Measurements from ENCODE around the gene TRIM10.

TRIM10 gene

GRCh38 chr6:30180145-30180544 is 19.1 kb upstream of the TRIM10 start:
- TF ChIP-seq CTCF (IDR thresholded peaks at IDR 0.05; ENCODE audit: low read depth, low read length), result no peak
- peaks cover 11% of the 10 kb centered on the region for H3K27me3 ChIP-seq
- H3K4me1 ChIP-seq, result no peaks in the 10 kb centered on the region
- no peaks in the 10 kb centered on the region; the same call in 1 of the 2 replicates for H3K9me3 ChIP-seq
- no peak overlapping the region for H3K4me3 ChIP-seq (ENCODE audit: low read depth, low read length)
- DNase-seq, result no peak
- H3K36me3 ChIP-seq, result no peaks in the 10 kb centered on the region

- no peak for TF ChIP-seq CTCF (IDR thresholded peaks at IDR 0.05; ENCODE audit: low read depth, low read length)
- peaks cover 11% of the 10 kb centered on the region for H3K27me3 ChIP-seq
- H3K36me3 ChIP-seq, result no peaks in the 10 kb centered on the region
- DNase-seq, result no peak
- H3K4me1 ChIP-seq, result no peaks in the 10 kb centered on the region
- no peak overlapping the region for H3K4me3 ChIP-seq (ENCODE audit: low read depth, low read length)
- no peaks in the 10 kb centered on the region; the same call in 1 of the 2 replicates for H3K9me3 ChIP-seq
Measured at GRCh38 chr6:30178837-30179236, 17.8 kb upstream of the TRIM10 start.

- no peaks in the 10 kb centered on the region for H3K4me1 ChIP-seq
- no peak for DNase-seq
- peaks cover 25% of the 10 kb centered on the region for H3K27me3 ChIP-seq
- no peaks in the 10 kb centered on the region for H3K36me3 ChIP-seq
- H3K9me3 ChIP-seq, result no peaks in the 10 kb centered on the region
- TF ChIP-seq CTCF (IDR thresholded peaks at IDR 0.05; ENCODE audit: low read depth, low read length), result no peak
- no peak overlapping the region for H3K4me3 ChIP-seq (ENCODE audit: low read depth, low read length)
Measured at GRCh38 chr6:30175765-30176164, 14.8 kb upstream of the TRIM10 start.

- Histone ChIP-seq H3K27me3 (peaks cover 34% of the 10 kb centered on the region), H3K4me1 (no peaks in the 10 kb centered on the region), H3K4me3 (ENCODE audit: low read depth, low read length) (no peak overlapping the region), H3K9me3 (no peaks in the 10 kb centered on the region), H3K36me3 (no peaks in the 10 kb centered on the region)
- DNase-seq, result no peak
- TF ChIP-seq CTCF (IDR thresholded peaks at IDR 0.05; ENCODE audit: low read depth, low read length), result no peak
Measured at GRCh38 chr6:30172681-30173080, 11.7 kb upstream of the TRIM10 start.

- H3K4me3 ChIP-seq (ENCODE audit: low read depth, low read length), result no peak overlapping the region
- peaks cover 32% of the 10 kb centered on the region for H3K27me3 ChIP-seq
- DNase-seq, result peak; percentile 49
- no peaks in the 10 kb centered on the region for H3K36me3 ChIP-seq
- TF ChIP-seq CTCF (IDR thresholded peaks at IDR 0.05; ENCODE audit: low read depth, low read length), result peak; percentile 11; the same call in 1 of the 2 replicates
- no peaks in the 10 kb centered on the region for H3K4me1 ChIP-seq
- no peaks in the 10 kb centered on the region for H3K9me3 ChIP-seq
Measured at GRCh38 chr6:30171677-30172471, 10.9 kb upstream of the TRIM10 start.

Measured in BE2C (cell line).